DND-41 (cell line): ENCODE data around the gene TEX2.

ENCODE experiments used
- ATAC-seq: fragments of 200-7000 bp; cut with Tn5 transposase; 3 replicates; pipeline ENCODE4 v1.9.1; 2021; ENCODE audit warnings: low read depth; ENCODE audit not compliant: insufficient read depth
- DNase-seq: peaks from one replicate; pipeline ENCODE4 v3.0.0-alpha.2; 2020
- H2AFZ ChIP-seq: 2 replicates; pipeline ENCODE4 v1.6.0; 2012; ENCODE audit warnings: low read depth, low read length
- H3K27ac ChIP-seq: 2 replicates; pipeline ENCODE4 v1.5.1; 2012; ENCODE audit warnings: low read length, inconsistent platforms
- H3K27me3 ChIP-seq: fragments of 200-600 bp; sonication (generic); 2 replicates; pipeline ENCODE4 v1.6.0; 2012; ENCODE audit warnings: low read length, mild to moderate bottlenecking, inconsistent platforms; ENCODE audit not compliant: insufficient read depth, poor library complexity
- H3K36me3 ChIP-seq: 2 replicates; pipeline ENCODE4 v1.5.1; 2012; ENCODE audit warnings: low read length, inconsistent platforms; ENCODE audit not compliant: insufficient read depth
- H3K4me1 ChIP-seq: 2 replicates; pipeline ENCODE4 v1.5.1; 2012; ENCODE audit warnings: mild to moderate bottlenecking, low read length; ENCODE audit not compliant: insufficient read depth
- H3K4me2 ChIP-seq: 2 replicates; pipeline ENCODE4 v1.6.0; 2012; ENCODE audit warnings: mild to moderate bottlenecking, moderate library complexity, low read length, inconsistent platforms; ENCODE audit not compliant: insufficient read depth
- H3K4me3 ChIP-seq, 2 experiments: fragments of 200-600 bp in 1 of 2; shearing (Covaris generic) in 1 of 2; 2 replicates each; pipeline ENCODE4 v1.5.1; 2012 to 2016; ENCODE audit warnings: inconsistent platforms in 2 of 2, low read length in 2 of 2, mild to moderate bottlenecking in 2 of 2, low read depth in 1 of 2, moderate library complexity in 1 of 2
- H3K79me2 ChIP-seq: 2 replicates; pipeline ENCODE4 v1.6.0; 2012; ENCODE audit warnings: low read length, inconsistent platforms; ENCODE audit not compliant: insufficient read depth
- H3K9ac ChIP-seq: 2 replicates; pipeline ENCODE4 v1.6.0; 2012; ENCODE audit warnings: low read depth, mild to moderate bottlenecking, inconsistent platforms, low read length, moderate library complexity
- H3K9me3 ChIP-seq: 2 replicates; pipeline ENCODE4 v1.5.1; 2012; ENCODE audit warnings: low read length, moderate library complexity, mild to moderate bottlenecking, inconsistent platforms; ENCODE audit not compliant: insufficient read depth, severe bottlenecking
- H4K20me1 ChIP-seq: 2 replicates; pipeline ENCODE4 v1.6.0; 2012; ENCODE audit warnings: low read length; ENCODE audit not compliant: insufficient read depth
- CTCF ChIP-seq: IDR thresholded peaks from 2 replicates; pipeline ENCODE4 v1.5.1; 2012; ENCODE audit warnings: borderline replicate concordance, low read length, moderate library complexity, mild to moderate bottlenecking; ENCODE audit not compliant: poor library complexity, severe bottlenecking; ENCODE audit errors: extremely low read depth
- EZH2 ChIP-seq: IDR thresholded peaks from 3 replicates; pipeline ENCODE4 v1.6.1; 2012; ENCODE audit warnings: borderline replicate concordance, low read depth, mild to moderate bottlenecking, moderate library complexity, low read length, inconsistent platforms; ENCODE audit not compliant: severe bottlenecking

TEX2 gene

GRCh38 chr17:64138441-64138840 is 124.6 kb downstream of the TEX2 start:
- Histone ChIP-seq H3K36me3 (no peaks in the 10 kb centered on the region), H3K27me3 (no peaks in the 10 kb centered on the region), H3K9me3 (no peaks in the 10 kb centered on the region), H3K9ac (no peak overlapping the region), H3K79me2 (no peaks in the 10 kb centered on the region), H4K20me1 (no peaks in the 10 kb centered on the region), H3K4me2 (no peak overlapping the region), H3K4me1 (no peaks in the 10 kb centered on the region), H3K27ac (no peak overlapping the region), H2AFZ (no peak overlapping the region), H3K4me3 (no peak overlapping the region)
- no peak for DNase-seq
- no peak for TF ChIP-seq CTCF
- TF ChIP-seq EZH2, result no peak
- no peak for ATAC-seq

- H3K79me2 ChIP-seq, result no peaks in the 10 kb centered on the region
- peaks cover 8% of the 10 kb centered on the region for H3K4me1 ChIP-seq
- no peak overlapping the region for H3K9ac ChIP-seq
- DNase-seq, result no peak
- H3K4me3 ChIP-seq, result no peak overlapping the region
- no peak overlapping the region for H3K4me2 ChIP-seq
- no peaks in the 10 kb centered on the region for H3K9me3 ChIP-seq
- no peak overlapping the region for H3K27ac ChIP-seq
- no peak overlapping the region for H2AFZ ChIP-seq
- H3K27me3 ChIP-seq, result no peaks in the 10 kb centered on the region
- ATAC-seq, result no peak
- TF ChIP-seq EZH2 (no peak), CTCF (no peak)
- no peaks in the 10 kb centered on the region for H3K36me3 ChIP-seq
- no peaks in the 10 kb centered on the region for H4K20me1 ChIP-seq
Observed at GRCh38 chr17:64135000-64135399, 128.1 kb downstream of the TEX2 start.

GRCh38 chr17:64134216-64134970 is 128.7 kb downstream of the TEX2 start:
- H3K36me3 ChIP-seq, result no peaks in the 10 kb centered on the region
- TF ChIP-seq EZH2 (no peak), CTCF (no peak)
- peaks cover 8% of the 10 kb centered on the region for H3K4me1 ChIP-seq
- H4K20me1 ChIP-seq, result no peaks in the 10 kb centered on the region
- no peaks in the 10 kb centered on the region for H3K9me3 ChIP-seq
- no peak overlapping the region for H2AFZ ChIP-seq
- H3K4me3 ChIP-seq, result no peak overlapping the region
- no peak overlapping the region for H3K4me2 ChIP-seq
- no peak overlapping the region for H3K27ac ChIP-seq
- no peak for DNase-seq
- no peak for ATAC-seq
- no peak overlapping the region for H3K9ac ChIP-seq
- H3K27me3 ChIP-seq, result no peaks in the 10 kb centered on the region
- H3K79me2 ChIP-seq, result peaks cover under 1% of the 10 kb centered on the region; the same call in 1 of the 2 replicates
